Measurements from ENCODE around the gene FAM72D.
"Not testable (repeated sequence)": the region's sequence is repeated elsewhere in the genome, so short reads cannot be mapped to it uniquely, and the experiment has no call there.

The FAM72D gene

DNA sequence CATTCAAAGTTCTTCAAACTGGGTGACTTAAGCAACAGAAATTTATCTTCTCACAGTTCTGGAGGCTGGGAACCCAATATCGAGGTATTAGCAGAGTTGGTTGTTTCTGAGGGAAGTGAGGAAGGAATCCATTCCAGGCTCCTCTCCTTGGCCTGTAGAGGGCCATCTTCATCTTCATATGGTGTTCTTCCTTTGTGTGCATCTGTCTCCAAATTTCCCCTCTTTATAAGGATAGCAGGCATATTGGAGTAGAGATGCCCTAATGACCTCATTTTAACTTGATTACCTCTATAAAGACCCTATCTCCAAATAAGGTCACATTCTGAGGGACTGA, 27.3 kb downstream of the FAM72D start:
- H3K27me3 ChIP-seq (ENCODE audit: control insufficient read depth, insufficient read depth, low read length); H3K4me3 ChIP-seq (ENCODE audit: low read length); H3K9me3 ChIP-seq (ENCODE audit: control insufficient read depth, insufficient read depth, low read length); H3K36me3 ChIP-seq (ENCODE audit: control insufficient read depth, insufficient read depth, low read length); H3K4me1 ChIP-seq (ENCODE audit: control insufficient read depth, insufficient read depth, low read length); DNase-seq (ENCODE audit: low read depth, low spot score); H3K27ac ChIP-seq (ENCODE audit: low read length): not testable (repeated sequence)
- no CpG with 5 or more reads among the region's 1 CpG for WGBS (ENCODE audit: insufficient coverage, insufficient read length)

DNA sequence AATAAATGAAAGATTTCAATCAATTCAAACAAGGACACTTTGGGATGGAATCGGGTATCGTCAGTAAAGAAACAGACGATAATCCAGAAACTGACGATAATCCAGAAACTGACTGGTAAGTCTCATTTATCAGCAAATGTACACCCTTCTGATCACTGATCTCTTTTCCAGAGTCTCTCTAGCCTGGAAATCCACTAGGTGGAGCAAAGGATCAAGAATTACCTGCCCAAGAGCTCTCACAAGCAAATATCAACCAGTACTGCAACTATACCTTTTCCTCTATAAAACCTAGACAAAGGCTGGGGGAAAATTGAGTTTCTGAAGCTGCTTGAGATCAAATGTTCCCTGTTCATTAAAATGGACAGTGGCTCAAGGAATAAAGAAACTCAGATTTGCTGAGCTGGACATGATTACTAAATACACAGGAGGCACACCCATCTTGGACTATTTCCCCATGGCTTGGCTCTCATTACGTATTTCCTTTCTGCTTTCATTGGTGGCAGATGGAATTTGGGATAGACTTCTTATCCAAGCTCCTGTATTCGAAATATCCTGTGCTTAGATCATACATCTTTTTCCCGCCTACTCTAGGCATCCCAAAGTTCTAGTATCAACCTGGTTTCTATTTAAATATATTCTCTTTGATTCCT, 28.3 kb downstream of the FAM72D start:
- not testable (repeated sequence) for H3K27me3 ChIP-seq (ENCODE audit: control insufficient read depth, insufficient read depth, low read length); H3K36me3 ChIP-seq (ENCODE audit: control insufficient read depth, insufficient read depth, low read length); DNase-seq (ENCODE audit: low read depth, low spot score); H3K4me1 ChIP-seq (ENCODE audit: control insufficient read depth, insufficient read depth, low read length); H3K4me3 ChIP-seq (ENCODE audit: low read length); H3K9me3 ChIP-seq (ENCODE audit: control insufficient read depth, insufficient read depth, low read length); H3K27ac ChIP-seq (ENCODE audit: low read length)
- no CpG with 5 or more reads among the region's 7 CpGs for WGBS (ENCODE audit: insufficient coverage, insufficient read length)

DNA sequence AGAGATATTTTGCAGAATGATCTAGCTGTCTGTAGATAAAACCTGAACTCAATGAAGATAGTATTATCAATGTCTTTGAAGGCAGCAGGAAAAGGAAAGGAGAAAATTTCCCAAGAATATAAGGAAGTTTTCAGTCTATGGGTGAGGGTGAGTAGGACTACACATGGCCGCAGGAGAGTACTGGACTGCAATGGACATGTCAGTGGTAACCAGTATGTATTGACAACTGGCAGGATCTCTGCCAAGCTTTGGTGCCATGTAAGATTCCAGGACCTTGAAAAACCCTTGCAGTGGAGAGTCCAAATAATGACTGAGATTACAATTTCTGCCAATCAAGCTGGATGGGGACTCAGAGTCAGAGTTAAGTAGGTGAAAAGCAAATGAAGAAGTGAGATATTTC, 29.3 kb downstream of the FAM72D start:
- not testable (repeated sequence) for H3K9me3 ChIP-seq (ENCODE audit: control insufficient read depth, insufficient read depth, low read length); H3K4me1 ChIP-seq (ENCODE audit: control insufficient read depth, insufficient read depth, low read length); DNase-seq (ENCODE audit: low read depth, low spot score); H3K27ac ChIP-seq (ENCODE audit: low read length); H3K27me3 ChIP-seq (ENCODE audit: control insufficient read depth, insufficient read depth, low read length); H3K36me3 ChIP-seq (ENCODE audit: control insufficient read depth, insufficient read depth, low read length); H3K4me3 ChIP-seq (ENCODE audit: low read length)
- WGBS (ENCODE audit: insufficient coverage, insufficient read length) = no CpG with 5 or more reads among the region's 1 CpG

DNA sequence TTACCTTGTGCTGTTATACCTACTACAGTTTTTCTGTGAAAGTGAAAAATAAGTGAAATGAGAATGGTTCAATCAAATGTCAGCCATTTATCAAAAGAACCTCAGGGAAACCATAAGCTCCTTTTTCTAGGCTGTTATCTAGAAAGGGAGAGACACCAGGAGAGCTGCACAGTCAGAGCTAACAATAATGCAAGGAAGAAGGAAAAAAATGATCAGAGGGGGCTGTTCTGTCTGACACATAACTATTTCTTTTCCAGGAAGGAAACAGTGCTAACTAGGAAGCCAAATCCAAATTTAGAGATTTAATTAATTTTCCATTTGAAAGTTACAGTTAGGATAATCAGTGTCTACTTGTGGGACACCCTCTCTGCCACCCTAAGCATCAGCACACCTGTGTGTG, 31.4 kb downstream of the FAM72D start:
- not testable (repeated sequence) for H3K4me1 ChIP-seq (ENCODE audit: control insufficient read depth, insufficient read depth, low read length); H3K27me3 ChIP-seq (ENCODE audit: control insufficient read depth, insufficient read depth, low read length); DNase-seq (ENCODE audit: low read depth, low spot score); H3K9me3 ChIP-seq (ENCODE audit: control insufficient read depth, insufficient read depth, low read length); H3K4me3 ChIP-seq (ENCODE audit: low read length); H3K36me3 ChIP-seq (ENCODE audit: control insufficient read depth, insufficient read depth, low read length); H3K27ac ChIP-seq (ENCODE audit: low read length)

DNA sequence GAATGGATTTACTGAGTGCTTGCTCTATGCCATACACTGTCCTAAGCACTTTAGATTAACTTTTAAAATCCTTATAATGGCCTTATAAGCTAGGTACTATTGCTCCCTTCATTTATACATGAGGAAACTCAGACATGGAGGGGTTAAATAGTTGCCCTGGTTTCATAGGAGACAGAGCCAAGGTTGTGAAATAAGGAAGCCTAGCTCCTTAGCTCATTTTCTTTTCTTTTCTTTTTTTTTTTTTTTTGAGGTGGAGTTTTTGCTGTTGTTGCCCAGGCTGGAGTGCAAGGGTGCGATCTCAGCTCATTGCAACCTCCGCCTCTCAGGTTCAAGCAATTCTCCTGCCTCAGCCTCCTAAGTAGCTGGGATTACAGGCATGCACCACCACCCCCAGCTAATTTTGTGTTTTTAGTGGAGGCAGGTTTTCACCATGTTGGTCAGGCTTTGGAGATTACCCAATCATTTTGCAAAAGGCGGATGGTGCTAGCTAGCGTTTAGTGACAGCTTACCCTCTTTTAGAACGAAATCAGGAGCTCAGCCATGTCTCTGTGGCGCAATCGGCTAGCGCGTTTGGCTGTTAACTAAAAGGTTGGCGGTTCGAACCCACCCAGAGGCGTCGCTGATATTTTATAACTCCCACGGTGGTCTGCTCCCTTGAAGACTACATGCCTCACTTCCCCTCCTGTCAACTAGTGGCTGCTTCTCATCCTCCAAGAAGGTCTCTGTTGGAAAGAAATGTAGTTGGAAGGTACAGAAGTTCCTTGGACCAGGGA, 33.1 kb downstream of the FAM72D start:
- not testable (repeated sequence) for DNase-seq (ENCODE audit: low read depth, low spot score); H3K27ac ChIP-seq (ENCODE audit: low read length); H3K4me3 ChIP-seq (ENCODE audit: low read length); H3K9me3 ChIP-seq (ENCODE audit: control insufficient read depth, insufficient read depth, low read length); H3K36me3 ChIP-seq (ENCODE audit: control insufficient read depth, insufficient read depth, low read length); H3K27me3 ChIP-seq (ENCODE audit: control insufficient read depth, insufficient read depth, low read length); H3K4me1 ChIP-seq (ENCODE audit: control insufficient read depth, insufficient read depth, low read length)
- WGBS (ENCODE audit: insufficient coverage, insufficient read length) = no CpG with 5 or more reads among the region's 14 CpGs

DNA sequence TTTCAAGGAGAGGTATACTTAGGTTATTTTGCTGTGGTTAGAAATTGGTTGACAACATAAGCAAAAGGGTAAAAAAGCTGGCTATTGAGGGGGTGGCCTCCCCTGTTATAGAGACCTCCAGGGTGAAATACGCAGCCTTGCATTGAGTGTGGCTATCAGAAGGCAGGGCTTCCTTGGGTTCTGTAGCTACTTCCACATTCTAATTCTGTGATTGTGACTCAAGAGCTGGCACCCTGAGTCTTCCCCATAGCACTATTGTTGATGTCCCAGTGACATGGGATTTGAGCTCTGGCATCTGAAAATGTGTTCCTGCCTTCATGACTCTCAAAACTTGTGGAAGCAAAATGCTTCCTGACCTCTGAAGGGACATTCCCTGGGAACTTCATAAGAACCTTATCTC, 38.7 kb downstream of the FAM72D start:
- DNase-seq (ENCODE audit: low read depth, low spot score); H3K27me3 ChIP-seq (ENCODE audit: control insufficient read depth, insufficient read depth, low read length); H3K36me3 ChIP-seq (ENCODE audit: control insufficient read depth, insufficient read depth, low read length); H3K27ac ChIP-seq (ENCODE audit: low read length); H3K4me1 ChIP-seq (ENCODE audit: control insufficient read depth, insufficient read depth, low read length); H3K9me3 ChIP-seq (ENCODE audit: control insufficient read depth, insufficient read depth, low read length); H3K4me3 ChIP-seq (ENCODE audit: low read length): not testable (repeated sequence)
- no CpG with 5 or more reads among the region's 1 CpG for WGBS (ENCODE audit: insufficient coverage, insufficient read length)

DNA sequence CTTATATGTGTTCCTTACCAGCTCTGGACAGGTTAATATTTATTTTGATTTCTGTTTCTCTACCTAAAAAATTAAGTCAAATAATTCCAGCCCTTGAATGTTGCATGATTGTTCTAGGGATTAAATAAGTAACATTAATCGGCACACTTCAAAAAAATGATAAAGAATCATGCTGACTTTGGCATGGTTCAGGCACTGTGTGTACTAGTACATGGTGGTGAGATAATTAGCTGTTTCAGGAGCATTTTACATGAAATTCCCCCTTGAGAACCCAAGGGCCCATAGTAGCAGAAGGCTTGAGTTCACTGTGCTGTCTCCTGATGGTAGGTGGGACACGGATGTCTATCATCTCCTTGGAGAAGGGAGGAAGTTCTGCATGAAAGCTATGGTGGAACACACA, 44.8 kb downstream of the FAM72D start:
- H3K9me3 ChIP-seq (ENCODE audit: control insufficient read depth, insufficient read depth, low read length); H3K27ac ChIP-seq (ENCODE audit: low read length): not testable (repeated sequence)

DNA sequence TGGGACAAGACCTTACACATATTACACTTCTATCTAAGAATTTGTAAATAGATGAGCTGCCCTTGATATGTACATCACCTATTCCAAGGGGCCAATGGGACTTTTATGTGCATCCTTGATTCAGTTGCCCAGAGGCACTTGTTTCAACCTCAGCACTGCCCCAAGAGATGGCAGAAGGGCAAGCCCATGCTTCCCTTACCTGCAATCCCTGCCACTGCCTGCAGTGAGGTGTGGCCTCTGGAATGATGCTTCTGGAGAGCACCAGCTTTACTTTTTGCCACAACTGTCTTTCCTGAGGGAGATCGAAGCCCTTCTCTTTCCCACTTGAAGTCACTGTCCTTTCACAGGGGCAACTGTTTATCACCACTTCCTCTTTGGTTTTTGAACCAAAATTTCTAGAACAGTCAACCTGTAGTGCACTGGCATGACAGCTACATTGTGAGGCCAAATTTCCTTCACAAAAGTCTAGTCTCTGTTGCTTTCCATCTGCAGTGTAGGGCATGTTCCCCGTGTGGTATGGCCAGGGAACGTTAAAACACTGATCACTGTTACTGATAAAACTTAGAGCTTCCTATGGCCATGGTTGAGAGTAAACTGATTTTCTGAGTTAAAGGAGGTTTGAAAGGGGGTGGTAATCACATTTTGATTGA, 48.6 kb downstream of the FAM72D start:
- DNase-seq (ENCODE audit: low read depth, low spot score); H3K9me3 ChIP-seq (ENCODE audit: control insufficient read depth, insufficient read depth, low read length); H3K36me3 ChIP-seq (ENCODE audit: control insufficient read depth, insufficient read depth, low read length); H3K27ac ChIP-seq (ENCODE audit: low read length); H3K4me1 ChIP-seq (ENCODE audit: control insufficient read depth, insufficient read depth, low read length); H3K27me3 ChIP-seq (ENCODE audit: control insufficient read depth, insufficient read depth, low read length); H3K4me3 ChIP-seq (ENCODE audit: low read length): not testable (repeated sequence)
- WGBS (ENCODE audit: insufficient coverage, insufficient read length) = no CpG with 5 or more reads among the region's 3 CpGs

More for the DNA sequence above, 44.8 kb downstream of the FAM72D start:
- H3K27me3 ChIP-seq (ENCODE audit: control insufficient read depth, insufficient read depth, low read length); H3K4me3 ChIP-seq (ENCODE audit: low read length); H3K4me1 ChIP-seq (ENCODE audit: control insufficient read depth, insufficient read depth, low read length); DNase-seq (ENCODE audit: low read depth, low spot score); H3K36me3 ChIP-seq (ENCODE audit: control insufficient read depth, insufficient read depth, low read length): not testable (repeated sequence)
- no CpG with 5 or more reads among the region's 2 CpGs for WGBS (ENCODE audit: insufficient coverage, insufficient read length)

DNA sequence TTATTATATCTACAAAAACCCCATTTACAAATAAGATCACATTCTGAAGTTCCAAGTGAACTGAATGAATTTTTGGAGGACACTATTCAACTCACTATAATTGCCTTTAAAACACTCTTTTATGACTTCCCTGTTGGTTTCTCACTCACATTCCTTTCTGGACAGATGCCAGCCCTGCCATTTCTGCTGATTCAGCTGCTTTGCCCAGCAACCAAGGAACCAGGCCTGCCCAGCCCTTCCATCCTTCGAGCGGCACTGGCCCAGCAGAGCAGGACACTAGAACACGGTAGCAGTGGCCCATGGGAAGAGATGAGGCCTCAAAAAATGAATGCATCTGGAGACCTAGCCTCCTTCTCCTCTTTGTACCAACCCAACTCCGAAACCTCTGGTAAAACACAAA, 50.5 kb downstream of the FAM72D start:
- not testable (repeated sequence) for H3K4me1 ChIP-seq (ENCODE audit: control insufficient read depth, insufficient read depth, low read length); H3K27me3 ChIP-seq (ENCODE audit: control insufficient read depth, insufficient read depth, low read length); DNase-seq (ENCODE audit: low read depth, low spot score); H3K4me3 ChIP-seq (ENCODE audit: low read length); H3K27ac ChIP-seq (ENCODE audit: low read length); H3K9me3 ChIP-seq (ENCODE audit: control insufficient read depth, insufficient read depth, low read length); H3K36me3 ChIP-seq (ENCODE audit: control insufficient read depth, insufficient read depth, low read length)
- WGBS (ENCODE audit: insufficient coverage, insufficient read length) = no CpG with 5 or more reads among the region's 4 CpGs

DNA sequence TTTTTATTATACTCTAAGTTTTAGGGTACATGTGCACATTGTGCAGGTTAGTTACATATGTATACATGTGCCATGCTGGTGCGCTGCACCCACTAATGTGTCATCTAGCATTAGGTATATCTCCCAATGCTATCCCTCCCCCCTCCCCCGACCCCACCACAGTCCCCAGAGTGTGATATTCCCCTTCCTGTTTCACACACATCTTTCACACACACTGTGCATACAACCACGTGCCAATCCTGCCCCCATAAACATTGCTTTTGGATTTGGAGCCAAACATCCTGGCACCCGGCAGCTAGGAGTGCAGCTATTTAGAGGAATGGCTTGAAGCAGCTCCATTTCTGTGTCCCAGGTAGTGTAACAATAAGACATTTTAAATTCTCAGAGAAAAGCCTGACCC, 51.4 kb downstream of the FAM72D start:
- H3K9me3 ChIP-seq (ENCODE audit: control insufficient read depth, insufficient read depth, low read length); H3K27ac ChIP-seq (ENCODE audit: low read length); DNase-seq (ENCODE audit: low read depth, low spot score); H3K36me3 ChIP-seq (ENCODE audit: control insufficient read depth, insufficient read depth, low read length); H3K4me3 ChIP-seq (ENCODE audit: low read length); H3K4me1 ChIP-seq (ENCODE audit: control insufficient read depth, insufficient read depth, low read length); H3K27me3 ChIP-seq (ENCODE audit: control insufficient read depth, insufficient read depth, low read length): not testable (repeated sequence)
- WGBS (ENCODE audit: insufficient coverage, insufficient read length) = no CpG with 5 or more reads among the region's 4 CpGs

DNA sequence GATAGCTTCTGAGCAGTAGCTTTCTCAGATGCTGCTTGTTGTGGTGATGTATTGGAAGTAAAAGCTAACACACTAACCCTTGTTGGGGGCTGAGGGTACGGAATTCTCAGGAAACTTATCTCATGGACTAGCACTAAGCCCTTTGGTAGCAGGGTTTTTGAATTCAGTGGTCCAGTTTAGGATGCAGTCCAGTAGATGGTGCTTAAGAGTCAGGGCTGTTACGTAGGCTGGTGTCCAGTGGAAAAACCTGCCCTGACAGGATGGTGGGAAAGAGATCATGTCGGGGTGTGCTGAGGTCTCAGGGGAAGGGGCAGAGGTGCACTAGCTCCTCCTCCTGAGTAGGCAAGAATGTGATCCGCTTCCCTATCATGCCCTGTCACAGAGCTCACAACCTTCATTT, 59.6 kb downstream of the FAM72D start:
- not testable (repeated sequence) for H3K27me3 ChIP-seq (ENCODE audit: control insufficient read depth, insufficient read depth, low read length); H3K4me1 ChIP-seq (ENCODE audit: control insufficient read depth, insufficient read depth, low read length); H3K27ac ChIP-seq (ENCODE audit: low read length); DNase-seq (ENCODE audit: low read depth, low spot score); H3K4me3 ChIP-seq (ENCODE audit: low read length); H3K9me3 ChIP-seq (ENCODE audit: control insufficient read depth, insufficient read depth, low read length); H3K36me3 ChIP-seq (ENCODE audit: control insufficient read depth, insufficient read depth, low read length)
- no CpG with 5 or more reads among the region's 4 CpGs for WGBS (ENCODE audit: insufficient coverage, insufficient read length)
